ENCODE measurements around the gene AHCTF1.
"Not testable (repeated sequence)": the region's sequence is repeated elsewhere in the genome, so short reads cannot be mapped to it uniquely, and the experiment has no call there.

AHCTF1 gene

DNA sequence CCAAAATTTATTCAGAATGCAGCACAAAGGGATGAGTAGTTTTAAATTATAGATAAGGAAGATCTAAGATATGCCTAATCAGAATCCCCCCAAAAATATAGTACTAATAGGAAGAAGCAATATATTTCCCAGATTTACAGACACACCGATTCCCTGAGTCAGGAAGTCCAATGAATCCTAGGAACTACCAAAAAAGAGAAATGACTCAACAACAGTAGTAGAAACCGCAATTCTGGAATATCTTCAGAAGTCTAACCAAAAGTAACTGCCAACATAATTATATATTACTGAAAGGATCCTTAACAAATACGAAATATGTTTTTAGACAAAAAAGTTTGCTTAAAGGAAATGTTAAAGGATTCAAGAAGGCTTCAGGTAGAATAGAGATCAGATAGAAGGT lies 10.3 kb downstream of the AHCTF1 start:
- no peak for DNase-seq

DNA sequence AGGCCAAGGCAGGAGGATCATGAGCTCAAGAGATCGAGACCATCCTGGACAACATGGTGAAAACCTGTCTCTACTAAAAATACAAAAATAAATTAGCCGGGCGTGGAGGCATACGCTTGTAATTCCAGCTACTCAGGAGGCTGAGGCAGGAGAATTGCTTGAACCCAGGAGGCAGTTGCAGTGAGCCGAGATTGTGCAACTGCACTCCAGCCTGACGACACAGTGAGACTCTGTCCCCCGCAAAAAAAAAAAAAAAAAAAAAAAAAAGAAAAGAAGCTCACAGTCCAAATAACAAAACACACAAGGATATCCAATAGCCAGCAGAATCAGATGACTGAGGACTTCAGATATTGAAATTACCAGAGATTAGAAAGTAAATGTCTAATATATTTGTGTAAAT lies 11.8 kb downstream of the AHCTF1 start:
- no peak for DNase-seq

DNA sequence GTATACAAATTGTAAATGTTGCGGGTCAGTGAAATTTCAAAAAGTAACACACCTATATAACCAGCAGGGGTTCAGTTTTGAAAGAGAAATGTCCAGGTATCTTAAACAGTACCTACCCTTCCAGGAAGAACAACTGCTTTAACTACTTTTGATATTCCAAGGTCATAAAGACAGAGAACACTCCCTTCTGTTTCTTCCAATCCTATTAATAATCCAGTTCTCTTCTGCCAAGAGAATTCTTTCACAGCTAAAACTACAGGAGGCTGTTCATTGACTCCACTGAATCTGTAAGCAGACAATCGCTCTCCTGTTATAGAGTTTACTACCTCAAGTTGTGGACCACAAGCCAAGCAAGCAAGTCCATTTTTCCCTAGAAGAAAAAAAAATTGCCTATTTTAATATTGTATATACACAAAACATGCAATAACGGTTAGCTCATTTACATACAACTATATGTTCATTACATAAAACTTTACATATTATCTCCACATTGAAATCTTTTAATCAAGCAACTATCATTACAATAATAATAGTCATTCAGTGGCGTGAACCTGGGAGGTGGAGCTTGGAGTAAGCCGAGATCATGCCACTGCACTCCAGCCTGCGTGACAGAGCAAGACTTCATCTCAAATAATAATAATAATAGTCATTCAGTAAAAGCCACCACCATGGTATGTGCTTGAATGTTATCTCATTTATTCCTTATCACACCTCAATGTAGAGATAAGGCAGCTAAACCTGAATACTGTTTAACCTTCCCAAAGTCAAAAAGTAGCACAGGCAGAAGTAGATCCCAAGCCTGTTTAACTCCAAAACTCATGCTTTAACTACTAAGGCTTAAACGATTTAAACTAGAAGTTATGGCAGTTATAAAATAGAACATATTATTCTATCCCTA lies 15.5 kb downstream of the AHCTF1 start:
- not testable (repeated sequence) for DNase-seq

DNA sequence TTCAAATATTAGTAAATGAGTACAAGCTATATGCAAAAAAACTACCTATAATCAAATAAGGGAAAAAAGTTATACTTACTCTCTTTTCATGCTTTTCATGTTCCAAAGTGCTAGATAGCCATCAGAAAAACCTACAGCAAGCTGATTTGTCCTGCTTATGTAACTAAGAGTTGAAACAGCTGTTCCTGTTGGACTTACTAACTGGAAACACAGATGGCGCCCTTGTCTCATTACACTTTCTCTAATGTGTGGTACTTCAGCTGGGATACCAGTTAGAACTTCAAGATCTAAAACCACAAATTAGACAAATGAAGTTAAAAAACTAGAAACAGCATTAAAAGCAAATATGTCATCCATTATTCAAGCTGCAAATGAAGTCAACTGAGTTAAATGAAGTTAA lies 24.3 kb downstream of the AHCTF1 start:
- DNase-seq, result peak; percentile 51

DNA sequence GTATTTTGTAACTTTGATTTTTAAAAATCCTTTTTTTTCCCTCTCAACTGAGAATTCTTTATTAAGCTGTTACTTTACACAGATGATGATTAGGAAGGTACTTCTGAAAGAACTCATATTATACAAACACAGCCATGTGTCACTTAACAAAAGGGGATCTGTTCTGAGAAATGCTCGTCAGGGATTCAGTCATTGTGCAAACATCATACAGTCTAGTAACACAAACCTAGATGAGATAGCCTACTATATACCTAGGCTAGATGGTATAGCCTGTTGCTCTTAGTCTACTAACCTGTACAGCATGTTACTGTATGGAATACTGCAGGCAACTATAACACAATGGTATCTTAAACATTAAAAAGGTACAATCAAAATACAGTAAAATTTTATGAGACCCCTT lies 24.9 kb downstream of the AHCTF1 start:
- DNase-seq, result no peak

DNA sequence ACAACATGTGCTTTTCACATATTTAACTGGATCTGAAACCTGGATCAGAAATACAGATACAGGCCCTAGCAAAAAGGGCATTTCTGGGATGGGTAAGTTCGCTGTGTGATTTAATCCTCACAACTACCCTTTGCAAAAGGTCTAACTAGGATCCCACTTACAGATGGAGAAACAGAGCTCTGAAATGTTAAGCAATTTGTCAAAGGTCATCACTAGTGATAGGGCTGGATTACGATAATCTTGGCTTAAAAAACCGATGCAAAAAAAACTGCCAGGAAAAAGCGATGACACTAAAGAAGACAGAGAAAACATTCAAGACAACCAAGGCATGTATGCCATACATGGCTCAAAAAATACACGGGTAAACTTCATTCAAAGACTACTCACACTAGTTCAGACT lies 29.9 kb downstream of the AHCTF1 start:
- no peak for DNase-seq

DNA sequence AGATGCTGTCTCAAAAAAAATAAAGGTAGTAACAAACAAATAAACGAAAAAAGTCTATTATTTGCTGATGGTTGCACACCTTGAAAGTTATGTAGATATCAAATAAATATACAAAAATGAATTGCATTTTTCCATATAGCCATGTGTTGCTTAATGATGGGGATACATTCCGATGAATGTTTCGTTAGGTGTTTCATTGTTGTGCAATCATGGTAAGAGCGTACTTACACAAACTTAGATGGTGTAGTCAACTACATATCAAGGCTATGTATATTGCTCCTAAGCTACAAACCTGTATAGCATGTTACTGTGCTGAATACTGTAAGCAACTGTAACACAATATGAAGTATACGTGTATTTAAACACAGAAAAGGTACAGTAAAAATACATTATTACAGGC lies 34.4 kb downstream of the AHCTF1 start:
- DNase-seq, result no peak

DNA sequence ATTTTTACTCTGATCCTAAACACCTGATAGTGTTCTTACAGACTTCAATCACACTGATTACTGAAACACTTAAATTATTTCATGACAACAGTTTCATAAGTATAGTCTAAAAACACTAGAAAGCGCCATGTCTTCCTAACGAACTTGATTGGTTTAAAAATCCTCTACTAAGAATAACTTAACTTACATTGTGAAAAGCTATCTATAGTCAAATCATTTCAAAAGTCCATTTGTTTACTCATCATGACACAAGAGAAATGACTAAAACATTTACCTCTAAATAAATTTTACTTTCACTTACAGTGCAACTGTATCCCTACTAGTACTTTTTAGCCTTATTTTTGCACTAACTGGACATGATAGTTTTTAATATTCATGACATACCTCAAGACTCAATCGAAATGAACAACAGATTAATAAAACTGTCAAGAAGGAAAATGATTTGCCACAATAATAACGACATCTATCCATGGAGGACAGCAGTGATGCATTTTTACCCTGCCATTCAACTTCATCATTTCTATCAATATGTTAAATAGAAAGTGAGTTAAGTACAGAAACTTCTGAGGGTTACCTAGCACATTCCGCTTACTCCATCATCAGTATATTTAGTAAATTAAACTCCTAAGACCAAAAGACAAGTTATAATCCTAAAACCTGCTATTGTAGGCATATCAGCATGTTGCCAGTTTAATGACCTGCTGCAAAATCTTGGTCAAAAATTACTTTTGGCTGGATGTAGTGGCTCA lies 38.4 kb downstream of the AHCTF1 start:
- DNase-seq, result no peak

DNA sequence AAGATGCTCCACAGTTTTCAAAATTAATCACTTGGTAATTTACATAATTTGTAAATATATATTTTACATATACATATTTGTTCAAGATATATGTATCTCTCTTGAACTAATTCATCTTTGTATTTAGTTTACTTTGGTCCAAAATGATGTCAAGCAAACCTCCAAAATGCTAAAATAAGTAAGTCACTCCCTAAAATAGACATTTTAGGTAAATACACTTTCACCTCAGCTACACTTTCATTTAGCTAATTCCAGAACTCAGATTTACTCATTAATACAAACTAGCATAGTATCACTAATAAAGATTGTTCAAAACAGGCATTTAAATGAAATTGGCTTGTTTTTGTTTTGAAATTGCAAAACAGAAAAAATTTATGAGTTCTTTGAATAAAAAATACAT lies 40.6 kb downstream of the AHCTF1 start:
- DNase-seq, result no peak

DNA sequence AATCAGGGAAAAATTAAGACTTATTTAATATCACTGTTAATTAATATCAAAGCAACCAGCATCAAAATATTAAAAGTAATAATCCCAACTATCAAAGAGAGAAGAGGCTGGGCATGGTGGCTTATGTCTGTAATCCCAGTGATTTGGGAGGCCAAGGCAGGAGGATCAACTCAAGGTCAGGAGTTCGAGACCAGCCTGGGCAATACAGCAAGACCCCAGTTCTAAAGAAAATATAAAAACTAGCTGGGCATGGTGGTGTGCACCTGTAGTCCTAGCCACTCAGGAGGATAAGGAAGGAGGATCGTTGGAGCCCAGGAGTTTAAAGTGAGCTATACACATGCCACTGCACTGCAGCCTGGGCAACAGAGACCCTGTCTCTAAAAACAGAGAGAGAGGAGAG lies 43.2 kb downstream of the AHCTF1 start:
- DNase-seq, result no peak

DNA sequence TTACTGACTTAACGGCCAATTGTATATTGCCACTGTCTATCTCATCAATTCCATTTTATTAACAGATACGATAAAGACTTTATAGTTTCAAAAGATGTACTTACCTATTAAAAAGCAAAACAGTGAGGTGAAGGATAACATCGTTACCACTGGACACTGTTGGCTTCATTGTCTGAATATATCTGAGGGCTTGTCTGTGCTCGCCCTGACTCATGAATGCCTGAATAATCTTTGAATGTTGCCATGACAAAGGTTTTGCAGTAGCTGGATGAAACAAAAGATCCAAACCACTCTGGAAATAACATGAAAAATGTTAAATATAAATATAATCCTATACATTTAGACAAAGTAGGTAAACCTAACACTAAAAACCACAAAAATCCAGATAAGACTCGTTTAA lies 46.4 kb downstream of the AHCTF1 start:
- not testable (repeated sequence) for DNase-seq

DNA sequence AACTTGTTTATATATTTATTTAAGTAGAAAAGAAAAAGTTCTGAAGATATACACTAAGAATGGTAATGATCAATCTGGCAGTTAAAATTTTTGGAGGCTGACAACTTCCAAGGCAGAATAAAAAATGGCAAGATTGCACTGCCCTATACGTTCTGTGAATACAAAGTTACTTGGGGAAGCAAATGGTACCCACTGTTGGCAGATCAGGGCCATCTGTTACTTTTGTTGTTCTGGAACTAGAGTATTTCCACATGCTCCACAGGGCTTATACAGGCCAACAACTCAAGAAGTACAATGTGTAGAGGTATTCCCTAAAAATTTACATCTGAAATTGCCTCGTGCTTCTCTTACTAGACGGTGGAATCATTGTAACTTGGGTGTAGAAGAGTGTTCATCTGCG lies 53.2 kb downstream of the AHCTF1 start:
- DNase-seq, result no peak

DNA sequence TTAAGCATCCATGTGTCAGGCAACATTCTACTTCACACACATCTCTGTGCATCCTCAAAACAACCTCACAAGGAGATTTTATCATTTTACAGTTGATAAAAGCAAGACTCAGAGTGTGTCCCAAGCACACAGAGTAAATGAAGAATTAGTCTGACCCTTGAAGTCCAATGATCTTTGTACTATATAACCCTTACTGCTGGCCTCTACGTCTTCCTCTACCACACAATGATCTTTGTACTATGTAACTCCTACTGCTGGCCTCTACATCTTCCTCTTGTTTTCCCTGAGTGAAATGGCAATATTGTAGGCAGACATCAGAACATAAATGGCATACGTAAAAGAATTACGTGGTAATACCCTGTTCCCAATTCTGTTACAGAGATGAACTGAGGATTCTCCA lies 55.3 kb downstream of the AHCTF1 start:
- no peak for DNase-seq

DNA sequence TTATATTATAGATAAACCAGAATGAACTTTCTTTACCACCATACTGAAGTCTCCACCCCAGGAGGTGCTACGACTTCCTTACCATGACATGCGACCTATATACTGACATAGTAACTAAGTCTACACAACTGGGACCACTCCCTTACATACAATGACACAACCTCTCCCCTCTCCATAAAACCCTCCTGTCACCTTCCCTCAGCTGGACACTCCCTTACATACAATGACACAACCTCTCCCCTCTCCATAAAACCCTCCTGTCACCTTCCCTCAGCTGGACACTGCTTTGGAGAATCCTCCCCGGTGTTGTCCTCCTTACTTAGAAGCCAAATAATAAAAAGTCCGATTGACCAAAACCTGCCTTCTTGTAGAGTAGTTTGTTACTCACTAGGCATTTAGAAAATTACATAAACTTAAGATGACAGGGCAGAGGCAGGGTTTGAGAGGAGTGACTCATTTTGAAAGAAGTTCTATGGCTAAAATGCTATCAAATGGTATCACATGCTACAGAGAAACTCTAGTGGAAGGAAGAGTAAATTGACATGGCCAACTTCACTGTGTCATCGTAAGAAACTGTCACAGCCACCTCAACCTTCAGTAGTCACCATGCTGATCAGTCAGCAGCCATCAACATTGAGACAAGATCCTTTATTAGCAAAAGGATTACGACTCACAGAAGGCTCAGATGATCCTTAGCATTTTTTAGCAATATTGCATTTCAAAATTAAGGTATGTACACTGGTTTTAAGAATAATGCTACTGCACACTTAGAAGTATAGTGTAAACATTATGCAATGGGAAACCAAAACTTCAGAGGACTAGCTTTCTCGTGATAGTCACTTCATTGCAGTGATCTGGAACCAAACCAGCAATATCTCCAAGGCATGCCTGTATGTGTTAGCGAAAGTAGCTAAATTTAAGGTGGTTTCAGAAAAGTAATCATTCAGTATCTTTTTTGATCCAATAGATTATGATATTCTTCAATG lies 56.4 kb downstream of the AHCTF1 start:
- no peak for DNase-seq

DNA sequence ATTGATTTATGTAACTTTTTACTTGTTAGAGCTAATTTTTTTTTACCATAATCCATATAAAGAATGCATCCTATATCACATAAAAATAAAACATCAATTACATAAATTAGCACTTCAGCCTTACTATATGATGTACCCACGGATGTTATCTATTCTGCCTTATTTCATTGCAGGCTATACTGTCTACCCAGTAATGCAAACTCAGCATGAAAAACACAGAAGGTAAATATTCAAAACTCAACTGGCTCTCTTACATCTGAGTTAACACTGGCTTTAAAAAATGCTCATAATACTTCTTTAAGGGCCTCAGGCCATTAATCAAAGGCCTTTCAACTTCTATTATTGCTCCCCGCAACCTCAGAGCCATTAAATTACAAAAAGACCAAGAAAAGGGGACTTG lies 65.8 kb downstream of the AHCTF1 start:
- DNase-seq, result no peak

DNA sequence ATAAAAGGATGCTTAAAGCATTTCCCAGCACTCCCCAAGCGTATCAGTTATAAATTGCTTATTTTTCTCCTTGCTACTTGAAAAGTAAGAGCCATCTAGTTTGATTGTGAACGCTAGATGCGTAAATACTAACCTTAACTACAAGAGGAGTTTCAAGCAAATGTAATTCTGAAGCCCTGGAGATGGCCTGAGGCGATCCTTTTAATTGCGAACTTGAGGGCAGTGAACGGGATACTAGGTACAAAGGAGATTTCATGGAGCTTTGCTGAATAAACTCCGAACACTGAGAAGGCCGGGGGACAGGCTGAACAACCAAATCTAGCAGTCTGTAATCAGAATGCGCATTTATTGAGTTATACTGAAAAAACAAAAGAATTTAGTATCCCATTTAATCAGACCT lies 68.0 kb downstream of the AHCTF1 start:
- not testable (repeated sequence) for DNase-seq

DNA sequence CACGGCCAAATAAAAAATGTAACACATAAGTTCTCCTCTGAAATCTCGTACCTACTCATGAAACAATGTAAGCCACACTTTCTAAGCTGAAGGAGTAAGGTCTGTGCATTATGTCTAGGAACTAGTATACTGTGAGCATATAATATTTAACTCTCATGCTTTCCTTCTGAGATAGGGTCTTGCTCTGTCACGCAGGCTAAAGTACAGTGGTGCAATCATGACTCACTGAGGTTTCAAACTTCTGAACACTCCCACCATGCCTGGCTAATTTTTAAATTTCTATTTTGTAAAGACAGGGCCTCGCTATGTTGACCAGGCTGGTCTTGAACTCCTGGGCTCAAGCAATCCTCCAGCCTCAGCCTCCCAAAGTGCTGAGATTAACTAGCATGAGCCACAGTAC lies 71.3 kb downstream of the AHCTF1 start:
- no peak for DNase-seq

DNA sequence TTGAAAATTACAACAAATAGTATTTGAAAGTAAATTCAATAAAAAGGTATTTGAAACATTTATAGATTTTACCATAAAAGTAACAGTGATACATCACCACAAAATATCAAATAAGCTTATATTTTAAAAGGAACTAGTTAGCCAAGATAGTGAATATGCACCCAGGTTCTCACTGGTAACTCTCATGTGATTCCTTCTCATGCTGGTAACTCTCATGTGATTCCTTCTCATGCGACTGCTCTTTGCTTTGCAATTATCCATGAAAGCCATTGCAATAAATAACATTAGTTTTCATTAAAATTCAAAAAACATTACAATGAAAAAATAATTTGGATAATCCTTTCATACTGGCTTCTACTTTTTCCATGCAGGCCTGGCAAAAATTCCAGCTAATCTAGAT lies 75.4 kb downstream of the AHCTF1 start:
- DNase-seq, result no peak

DNA sequence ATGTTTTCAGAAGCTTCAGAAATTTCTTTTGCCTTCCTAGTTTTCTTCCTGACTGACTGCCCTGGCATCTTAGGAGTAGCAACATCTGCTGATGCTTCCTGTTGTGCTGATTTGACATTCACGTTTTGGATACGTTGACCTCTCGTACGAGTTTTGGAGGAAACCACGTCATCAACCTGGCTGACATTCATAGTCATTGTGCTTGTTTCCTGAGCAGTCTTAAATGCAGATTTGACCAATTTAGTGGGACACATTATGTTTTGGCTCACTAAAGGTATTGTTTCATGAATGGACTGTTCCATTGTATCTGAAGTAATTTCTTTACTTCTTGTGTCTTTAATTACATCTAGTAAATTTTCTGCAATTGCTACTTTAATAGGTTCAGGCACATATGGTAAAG lies 81.1 kb downstream of the AHCTF1 start:
- not testable (repeated sequence) for DNase-seq

DNA sequence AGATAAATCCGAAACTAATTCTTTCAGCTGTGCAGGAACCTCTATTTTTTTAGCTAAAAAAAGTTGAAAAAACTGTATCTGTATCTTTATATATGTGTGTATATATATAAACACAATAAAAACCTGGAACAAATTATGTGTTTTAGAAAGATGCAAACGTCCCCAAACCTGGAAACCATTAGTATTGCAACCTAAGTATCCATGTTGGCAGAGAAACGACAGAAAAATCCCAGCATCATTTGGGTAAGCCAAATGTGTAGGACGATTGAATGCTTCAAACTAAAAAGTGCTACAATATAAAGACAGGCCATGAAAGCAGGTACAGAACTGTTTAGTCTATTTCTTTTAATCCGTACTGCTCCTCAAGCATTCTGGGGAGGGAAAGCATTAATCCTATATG lies 87.9 kb downstream of the AHCTF1 start:
- no peak for DNase-seq

DNA sequence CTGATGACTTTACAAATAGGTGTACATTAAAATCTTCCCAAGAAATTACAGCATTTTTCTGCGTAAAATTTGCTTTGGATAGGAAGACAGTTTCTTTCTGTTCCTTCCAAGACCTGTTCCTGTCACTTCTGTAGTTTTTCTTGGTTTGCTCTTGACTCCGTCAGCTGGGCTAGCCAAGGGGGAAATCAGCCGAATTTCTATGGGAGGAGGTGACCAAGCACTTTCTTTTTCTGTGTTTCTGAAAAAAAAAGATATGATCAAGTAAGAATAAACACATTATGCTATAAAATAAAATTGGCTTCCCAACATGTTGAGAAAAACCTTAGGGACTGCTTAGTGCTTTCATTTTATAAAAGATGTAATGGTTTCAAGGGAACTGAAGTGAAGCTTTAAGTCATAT lies 91.0 kb downstream of the AHCTF1 start:
- DNase-seq, result not testable (repeated sequence)

DNA sequence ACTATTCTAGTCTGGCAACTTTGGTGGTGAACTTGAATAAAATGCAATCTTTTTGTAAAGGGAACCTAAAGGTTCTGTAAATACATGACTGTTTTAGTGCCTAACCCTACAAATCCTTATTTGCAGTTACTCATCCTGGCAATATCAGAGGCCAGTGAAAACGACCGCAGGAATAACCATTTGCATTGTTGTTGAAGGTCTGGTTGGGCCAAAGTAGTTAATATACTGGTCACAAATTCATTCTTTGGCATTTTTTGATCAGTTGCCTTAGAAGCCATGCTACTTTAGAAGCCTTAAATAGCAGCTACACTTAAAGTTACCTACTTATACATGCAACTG lies 93.7 kb downstream of the AHCTF1 start:
- no peak for DNase-seq

DNA sequence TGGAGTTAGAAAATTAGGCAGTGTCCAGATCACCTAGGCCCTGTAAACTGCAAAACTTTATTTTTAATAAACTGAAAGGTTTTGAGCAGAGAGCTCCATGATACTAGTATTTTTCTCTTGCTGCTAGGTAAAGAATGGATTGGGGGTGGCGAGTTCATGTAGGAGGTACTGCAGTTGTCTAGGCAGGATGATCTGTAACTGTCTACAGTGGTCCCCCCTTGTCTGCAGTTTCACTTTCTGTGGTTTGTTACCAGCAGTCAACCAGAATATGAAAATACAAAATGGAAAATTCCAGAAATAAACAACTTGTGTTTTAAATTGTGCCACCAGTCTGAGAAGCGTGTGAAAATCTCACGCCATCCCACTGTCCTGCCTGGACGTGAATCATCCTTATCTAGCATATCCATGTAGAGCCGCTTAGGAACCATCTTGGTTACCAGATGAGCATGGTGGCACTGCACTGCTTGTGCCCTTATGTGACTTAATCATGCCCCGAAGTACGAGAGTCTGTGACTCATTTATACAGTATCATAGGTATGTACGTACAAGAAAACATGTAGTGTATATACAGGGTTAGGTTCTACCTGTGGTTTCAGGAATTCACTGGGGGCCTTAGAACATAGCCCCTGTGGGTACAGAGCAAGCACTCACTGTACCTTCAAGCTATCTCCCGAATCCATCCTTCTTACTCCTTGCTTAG lies 94.2 kb downstream of the AHCTF1 start:
- DNase-seq, result no peak
